Keratinocyte (primary cell): Measurements from ENCODE around the gene RBP5. TPM values are rescaled to one million over a fixed set of nuclear protein-coding genes. Genes with fewer than 3 reads are reported as not detected.

ENCODE experiments used
- DNase-seq: peaks from one replicate; pipeline ENCODE4 v3.0.0-alpha.2; 2011; ENCODE audit warnings: low read depth, missing footprints, low spot score
- FAIRE-seq: peaks from 2 replicates; lab custom pipeline; 2011; peaks lifted over from hg19 to GRCh38; lab: Jason Lieb, UNC
- H2AFZ ChIP-seq: 2 replicates; pipeline ENCODE4 v1.6.0; 2012; ENCODE audit warnings: low read length, control low read depth, inconsistent platforms; ENCODE audit not compliant: control insufficient read depth
- H3K27ac ChIP-seq: 2 replicates; pipeline ENCODE4 v1.5.1; 2011; ENCODE audit warnings: low read length; ENCODE audit not compliant: control insufficient read depth, insufficient read depth
- H3K27me3 ChIP-seq: 3 replicates; pipeline ENCODE4 v1.6.0; 2011; ENCODE audit warnings: low read length; ENCODE audit not compliant: control insufficient read depth, insufficient read depth; ENCODE audit errors: extremely low read depth
- H3K36me3 ChIP-seq, 2 experiments: 2 replicates in 1 of 2; 3 replicates in 1 of 2; pipeline ENCODE4 v1.5.1; 2011; ENCODE audit warnings: low read length in 2 of 2, mild to moderate bottlenecking in 1 of 2; ENCODE audit not compliant: control insufficient read depth in 2 of 2, insufficient read depth in 2 of 2; ENCODE audit errors: extremely low read depth in 1 of 2
- H3K4me1 ChIP-seq: 3 replicates; pipeline ENCODE4 v1.5.1; 2011; ENCODE audit warnings: low read length; ENCODE audit not compliant: control insufficient read depth, insufficient read depth; ENCODE audit errors: extremely low read depth
- H3K4me2 ChIP-seq: 3 replicates; pipeline ENCODE4 v1.6.0; 2011; ENCODE audit warnings: low read depth, low read length; ENCODE audit not compliant: control insufficient read depth, insufficient read depth; ENCODE audit errors: extremely low read depth
- H3K4me3 ChIP-seq, 3 experiments: fragments of 200-600 bp in 1 of 3; sonication (generic) in 1 of 3; 2 replicates in 2 of 3; 3 replicates in 1 of 3; pipeline ENCODE4 v1.5.1; 2011 to 2016; ENCODE audit warnings: low read length in 3 of 3, mild to moderate bottlenecking in 3 of 3, control low read depth in 2 of 3, inconsistent platforms in 1 of 3, low read depth in 1 of 3, mixed read lengths in 1 of 3, mixed run types in 1 of 3, moderate library complexity in 1 of 3; ENCODE audit not compliant: control insufficient read depth in 2 of 3, insufficient read depth in 2 of 3; ENCODE audit errors: extremely low read depth in 1 of 3
- H3K79me2 ChIP-seq: 2 replicates; pipeline ENCODE4 v1.6.0; 2012; ENCODE audit warnings: low read length; ENCODE audit not compliant: control insufficient read depth, insufficient read depth
- H3K9ac ChIP-seq: 3 replicates; pipeline ENCODE4 v1.6.0; 2011; ENCODE audit warnings: low read length; ENCODE audit not compliant: control insufficient read depth, insufficient read depth; ENCODE audit errors: extremely low read depth
- H3K9me1 ChIP-seq: 3 replicates; pipeline ENCODE4 v1.6.0; 2011; ENCODE audit warnings: low read length; ENCODE audit not compliant: control insufficient read depth, insufficient read depth; ENCODE audit errors: extremely low read depth
- H3K9me3 ChIP-seq: 2 replicates; pipeline ENCODE4 v1.5.1; 2012; ENCODE audit warnings: low read depth, low read length; ENCODE audit not compliant: control insufficient read depth
- H4K20me1 ChIP-seq: 3 replicates; pipeline ENCODE4 v1.6.0; 2011; ENCODE audit warnings: low read length; ENCODE audit not compliant: control insufficient read depth, insufficient read depth; ENCODE audit errors: extremely low read depth
- EZH2 ChIP-seq: IDR thresholded peaks from one replicate; pipeline ENCODE4 v1.6.1; 2012; ENCODE audit warnings: inconsistent platforms, mild to moderate bottlenecking, low read length, moderate library complexity
- dilution Hi-C: fragments of 300-500 bp; cut with MboI; formaldehyde crosslinking; loops from one replicate; pipeline ENCODE4 v1.7.0; 2020; ENCODE audit warnings: low sequenced_read_pairs; ENCODE audit not compliant: extremely low pct_ligation_motif_present
- polyA plus RNA-seq, 5 experiments: library from polyadenylated mRNA; depleted of rRNA in 3 of 5; stranded (reverse) in 3 of 5; stranded (forward) in 1 of 5; unstranded in 1 of 5; fragments of >200 nt; gene quantifications; 1 replicate in 1 of 5; 2 replicates in 3 of 5; 3 replicates in 1 of 5; pipeline versions ENCODE4 v1.2.1 to v1.2.3, GENCODE V29; 2011 to 2012; ENCODE audit warnings: missing spikeins in 2 of 5, low read depth in 1 of 5, low replicate concordance in 1 of 5
- TF ChIP-seq, protein P1 (sequence below), 3 experiments: IDR thresholded peaks in 1 of 3; conservative IDR thresholded peaks in 1 of 3; optimal IDR thresholded peaks in 1 of 3; 2 replicates in 2 of 3; 3 replicates in 1 of 3; pipeline versions ENCODE3 to v1.5.1; 2011; ENCODE audit warnings: low read length in 3 of 3, mild to moderate bottlenecking in 3 of 3, moderate library complexity in 2 of 3, control low read depth in 1 of 3, inconsistent platforms in 1 of 3; ENCODE audit not compliant: insufficient read depth in 2 of 3; ENCODE audit errors: extremely low read depth in 1 of 3

The RBP5 gene
- polyA plus RNA-seq, 1 donor (not counting 4 experiments of a cell fraction or from before 2014, with no cell fraction given), result not detected

DNA sequence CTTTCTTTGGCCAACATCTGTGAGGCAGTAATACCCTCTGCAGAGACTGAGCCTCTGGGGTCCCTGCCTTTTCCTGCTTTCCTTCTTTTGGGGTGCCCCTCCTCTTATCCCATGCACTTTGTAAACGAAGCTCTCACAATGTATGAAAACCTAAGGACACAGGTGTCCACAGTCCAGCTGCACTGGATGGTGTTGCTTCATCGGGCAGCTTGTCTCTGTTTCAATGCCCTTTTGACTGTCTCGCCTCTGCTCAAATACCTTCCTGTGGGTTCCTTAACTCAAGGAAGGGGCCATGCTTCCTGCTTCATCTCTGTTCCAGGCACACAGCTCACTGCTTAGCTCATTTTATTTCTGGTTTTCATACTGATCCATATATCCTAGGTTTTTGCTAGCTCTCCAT is 26.1 kb downstream of the RBP5 start:
- Histone ChIP-seq H3K27me3 (no peaks in the 10 kb centered on the region), H3K4me3 (no peak overlapping the region), H3K9me3 (no peaks in the 10 kb centered on the region), H3K27ac (no peak overlapping the region), H3K4me2 (no peak overlapping the region), H3K4me1 (no peaks in the 10 kb centered on the region), H3K36me3 (peaks cover 0 to 19% of the 10 kb centered on the region in 2 experiments), H3K79me2 (peaks cover 8% of the 10 kb centered on the region), H3K9ac (no peak overlapping the region), H4K20me1 (peaks cover 3% of the 10 kb centered on the region), H2AFZ (no peak overlapping the region), H3K9me1 (no peaks in the 10 kb centered on the region)
- dilution Hi-C loops, result no loop called here
- no peak for FAIRE-seq
- TF ChIP-seq, protein P1, sequence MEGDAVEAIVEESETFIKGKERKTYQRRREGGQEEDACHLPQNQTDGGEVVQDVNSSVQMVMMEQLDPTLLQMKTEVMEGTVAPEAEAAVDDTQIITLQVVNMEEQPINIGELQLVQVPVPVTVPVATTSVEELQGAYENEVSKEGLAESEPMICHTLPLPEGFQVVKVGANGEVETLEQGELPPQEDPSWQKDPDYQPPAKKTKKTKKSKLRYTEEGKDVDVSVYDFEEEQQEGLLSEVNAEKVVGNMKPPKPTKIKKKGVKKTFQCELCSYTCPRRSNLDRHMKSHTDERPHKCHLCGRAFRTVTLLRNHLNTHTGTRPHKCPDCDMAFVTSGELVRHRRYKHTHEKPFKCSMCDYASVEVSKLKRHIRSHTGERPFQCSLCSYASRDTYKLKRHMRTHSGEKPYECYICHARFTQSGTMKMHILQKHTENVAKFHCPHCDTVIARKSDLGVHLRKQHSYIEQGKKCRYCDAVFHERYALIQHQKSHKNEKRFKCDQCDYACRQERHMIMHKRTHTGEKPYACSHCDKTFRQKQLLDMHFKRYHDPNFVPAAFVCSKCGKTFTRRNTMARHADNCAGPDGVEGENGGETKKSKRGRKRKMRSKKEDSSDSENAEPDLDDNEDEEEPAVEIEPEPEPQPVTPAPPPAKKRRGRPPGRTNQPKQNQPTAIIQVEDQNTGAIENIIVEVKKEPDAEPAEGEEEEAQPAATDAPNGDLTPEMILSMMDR (optimal IDR thresholded peaks at IDR 0.05 in 1 of 3, IDR thresholded peaks at IDR 0.05 in 1 of 3, conservative IDR thresholded peaks at IDR 0.05 in 1 of 3; ENCODE audit: extremely low read depth in 1 of 3, insufficient read depth in 2 of 3, low read length in 3 of 3), result no peak
- TF ChIP-seq EZH2, result no peak
- no peak for DNase-seq

DNA sequence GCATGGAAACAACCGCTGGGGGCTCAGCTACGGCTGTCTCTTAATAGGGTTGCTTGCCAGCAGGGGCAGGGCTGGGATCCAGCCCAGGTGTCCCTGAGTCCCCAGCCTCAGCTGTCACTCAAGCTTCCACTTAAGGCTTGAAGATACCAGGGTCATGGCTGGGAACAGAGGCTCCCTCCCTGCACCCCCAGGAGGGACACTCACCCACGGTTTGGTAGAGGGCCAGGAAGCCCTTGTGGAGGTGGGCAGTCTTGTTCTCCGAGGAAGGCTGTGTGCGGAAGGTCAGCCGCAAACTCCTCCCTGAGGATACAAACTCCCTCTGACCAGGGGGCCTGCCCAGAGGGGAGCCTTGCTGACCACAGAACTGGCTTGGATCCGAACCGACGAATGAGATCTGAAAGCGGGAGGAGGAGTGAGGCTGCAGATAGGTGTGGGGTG is 27.0 kb downstream of the RBP5 start:
- Histone ChIP-seq H3K36me3 (peaks cover 0 to 21% of the 10 kb centered on the region in 2 experiments), H3K27ac (no peak overlapping the region), H3K4me2 (no peak overlapping the region), H3K9ac (no peak overlapping the region), H3K9me1 (no peaks in the 10 kb centered on the region), H2AFZ (no peak overlapping the region), H3K9me3 (no peaks in the 10 kb centered on the region), H4K20me1 (peaks cover 3% of the 10 kb centered on the region), H3K4me3 (no peak overlapping the region), H3K79me2 (peaks cover 4% of the 10 kb centered on the region), H3K4me1 (no peaks in the 10 kb centered on the region), H3K27me3 (no peaks in the 10 kb centered on the region)
- FAIRE-seq (no peak), DNase-seq (no peak)
- dilution Hi-C loops, result no loop called here
- TF ChIP-seq, protein P1 (optimal IDR thresholded peaks at IDR 0.05 in 1 of 3, IDR thresholded peaks at IDR 0.05 in 1 of 3, conservative IDR thresholded peaks at IDR 0.05 in 1 of 3; ENCODE audit: extremely low read depth in 1 of 3, insufficient read depth in 2 of 3, low read length in 3 of 3), result no peak
- no peak for TF ChIP-seq EZH2
